Measurements from ENCODE around the gene MEIOB.

MEIOB gene

GRCh38 chr16:1791943-1792812 is 79.8 kb downstream of the MEIOB start:
- no peak for TF ChIP-seq CTCF (conservative IDR thresholded peaks at IDR 0.05; ENCODE audit: control insufficient read depth, insufficient read depth, low read depth, low read length)
- no peak for DNase-seq (ENCODE audit: low read depth)
- H3K4me3 ChIP-seq (ENCODE audit: control insufficient read depth, low read depth, low read length) = no peak overlapping the region

GRCh38 chr16:1791256-1791942 is 80.6 kb downstream of the MEIOB start:
- no peak overlapping the region for H3K4me3 ChIP-seq (ENCODE audit: control insufficient read depth, low read depth, low read length)
- no peak for TF ChIP-seq CTCF (conservative IDR thresholded peaks at IDR 0.05; ENCODE audit: control insufficient read depth, insufficient read depth, low read depth, low read length)
- DNase-seq (ENCODE audit: low read depth) = no peak

GRCh38 chr16:1790611-1791255 is 81.2 kb downstream of the MEIOB start:
- DNase-seq (ENCODE audit: low read depth) = no peak
- no peak for TF ChIP-seq CTCF (conservative IDR thresholded peaks at IDR 0.05; ENCODE audit: control insufficient read depth, insufficient read depth, low read depth, low read length)
- no peak overlapping the region for H3K4me3 ChIP-seq (ENCODE audit: control insufficient read depth, low read depth, low read length)

- DNase-seq (ENCODE audit: low read depth) = no peak
- H3K4me3 ChIP-seq (ENCODE audit: control insufficient read depth, low read depth, low read length) = no peak overlapping the region
- TF ChIP-seq CTCF (conservative IDR thresholded peaks at IDR 0.05; ENCODE audit: control insufficient read depth, insufficient read depth, low read depth, low read length) = no peak
Measured at GRCh38 chr16:1790261-1790610, 81.7 kb downstream of the MEIOB start.

- H3K4me3 ChIP-seq (ENCODE audit: control insufficient read depth, low read depth, low read length) = no peak overlapping the region
- TF ChIP-seq CTCF (conservative IDR thresholded peaks at IDR 0.05; ENCODE audit: control insufficient read depth, insufficient read depth, low read depth, low read length) = no peak
- no peak for DNase-seq (ENCODE audit: low read depth)
Measured at GRCh38 chr16:1789643-1790045, 82.3 kb downstream of the MEIOB start.

GRCh38 chr16:1788708-1789100 is 83.3 kb downstream of the MEIOB start:
- no peak for TF ChIP-seq CTCF (conservative IDR thresholded peaks at IDR 0.05; ENCODE audit: control insufficient read depth, insufficient read depth, low read depth, low read length)
- no peak for DNase-seq (ENCODE audit: low read depth)
- H3K4me3 ChIP-seq (ENCODE audit: control insufficient read depth, low read depth, low read length) = no peak overlapping the region
